Smooth muscle cell (in vitro differentiated cells): ENCODE results near the gene PDRG1. TPM values are rescaled to one million over a fixed set of nuclear protein-coding genes. Genes with fewer than 3 reads are reported as not detected.

Experiments used
- DNase-seq: peaks from one replicate; lab custom pipeline; 2025; ENCODE audit not compliant: unreplicated experiment; lab: John Stamatoyannopoulos, UW
- H2AFZ ChIP-seq: fragments of 200-600 bp; sonication (generic); 2 replicates; pipeline ENCODE4 v1.6.0; 2016; ENCODE audit warnings: antibody characterized with exemption, low read depth, mild to moderate bottlenecking
- H3F3A ChIP-seq: fragments of 200-600 bp; sonication (generic); 2 replicates; pipeline ENCODE4 v1.6.0; 2017; ENCODE audit warnings: antibody characterized with exemption, low read depth
- H3K27ac ChIP-seq: fragments of 200-600 bp; sonication (generic); 2 replicates; pipeline ENCODE4 v1.5.1; 2016; ENCODE audit warnings: low read depth, mild to moderate bottlenecking
- H3K27me3 ChIP-seq: fragments of 200-600 bp; sonication (generic); 2 replicates; pipeline ENCODE4 v1.6.1; 2016; ENCODE audit warnings: low read depth, mild to moderate bottlenecking
- H3K36me3 ChIP-seq: fragments of 200-600 bp; sonication (generic); 2 replicates; pipeline ENCODE4 v1.5.1; 2016; ENCODE audit warnings: low read depth
- H3K4me1 ChIP-seq: fragments of 200-600 bp; sonication (generic); 2 replicates; pipeline ENCODE4 v1.5.1; 2016; ENCODE audit warnings: low read depth
- H3K4me2 ChIP-seq: fragments of 200-600 bp; sonication (generic); 2 replicates; pipeline ENCODE4 v1.6.0; 2016; ENCODE audit warnings: mild to moderate bottlenecking
- H3K4me3 ChIP-seq: fragments of 200-600 bp; sonication (generic); 2 replicates; pipeline ENCODE4 v1.5.1; 2016; ENCODE audit warnings: mild to moderate bottlenecking
- H3K79me2 ChIP-seq: fragments of 200-600 bp; sonication (generic); 2 replicates; pipeline ENCODE4 v1.6.0; 2016; ENCODE audit warnings: low read depth, mild to moderate bottlenecking
- H3K9ac ChIP-seq: fragments of 200-600 bp; sonication (generic); 2 replicates; pipeline ENCODE4 v1.6.0; 2016; ENCODE audit warnings: low read depth
- H3K9me3 ChIP-seq: fragments of 200-600 bp; sonication (generic); replicated peaks from 2 replicates; pipeline ENCODE4 v1.5.1; 2016; ENCODE audit warnings: low read depth
- H4K20me1 ChIP-seq: fragments of 200-600 bp; sonication (generic); 2 replicates; pipeline ENCODE4 v1.6.0; 2016; ENCODE audit warnings: low read depth
- WGBS: methylation state at CpG from one replicate; pipeline ENCODE4 v1.1.7; 2016; ENCODE audit warnings: low lambda C conversion rate; 5-methylcytosine and 5-hydroxymethylcytosine counted together
- polyA plus RNA-seq: library from polyadenylated mRNA; unstranded; fragments of >200 nt; fragmentation: Nextera tagmentation; extraction: Ambion mirVana; gene quantifications from 2 replicates; pipeline ENCODE4 v1.2.1, GENCODE V29; 2016
- total RNA-seq: library from RNA; depleted of rRNA; stranded (reverse); fragments of >200 nt; gene quantifications from 2 replicates; pipeline ENCODE4 v1.2.3, GENCODE V29; 2014
- TF ChIP-seq, protein P1 (sequence below): fragments of 200-600 bp; sonication (generic); IDR thresholded peaks from 2 replicates; pipeline ENCODE4 v1.5.1; 2017; ENCODE audit warnings: borderline replicate concordance, mild to moderate bottlenecking, antibody characterized with exemption; ENCODE audit not compliant: insufficient read depth, poor library complexity, severe bottlenecking

The PDRG1 gene
- total and polyA plus RNA-seq, 2 experiments from 2014 or later: 8.1 to 30.3 TPM

- TF ChIP-seq, protein P1, sequence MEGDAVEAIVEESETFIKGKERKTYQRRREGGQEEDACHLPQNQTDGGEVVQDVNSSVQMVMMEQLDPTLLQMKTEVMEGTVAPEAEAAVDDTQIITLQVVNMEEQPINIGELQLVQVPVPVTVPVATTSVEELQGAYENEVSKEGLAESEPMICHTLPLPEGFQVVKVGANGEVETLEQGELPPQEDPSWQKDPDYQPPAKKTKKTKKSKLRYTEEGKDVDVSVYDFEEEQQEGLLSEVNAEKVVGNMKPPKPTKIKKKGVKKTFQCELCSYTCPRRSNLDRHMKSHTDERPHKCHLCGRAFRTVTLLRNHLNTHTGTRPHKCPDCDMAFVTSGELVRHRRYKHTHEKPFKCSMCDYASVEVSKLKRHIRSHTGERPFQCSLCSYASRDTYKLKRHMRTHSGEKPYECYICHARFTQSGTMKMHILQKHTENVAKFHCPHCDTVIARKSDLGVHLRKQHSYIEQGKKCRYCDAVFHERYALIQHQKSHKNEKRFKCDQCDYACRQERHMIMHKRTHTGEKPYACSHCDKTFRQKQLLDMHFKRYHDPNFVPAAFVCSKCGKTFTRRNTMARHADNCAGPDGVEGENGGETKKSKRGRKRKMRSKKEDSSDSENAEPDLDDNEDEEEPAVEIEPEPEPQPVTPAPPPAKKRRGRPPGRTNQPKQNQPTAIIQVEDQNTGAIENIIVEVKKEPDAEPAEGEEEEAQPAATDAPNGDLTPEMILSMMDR: no peak
- no peak overlapping the region for H2AFZ ChIP-seq
- WGBS: 94% methylated on average over 9 of the region's 9 CpGs
- no peak for DNase-seq
- peak overlapping the region; percentile 90 for H3K9ac ChIP-seq
- peaks cover 18% of the 10 kb centered on the region for H3K36me3 ChIP-seq
- peaks cover 6% of the 10 kb centered on the region for H3K4me1 ChIP-seq
- H4K20me1 ChIP-seq: peaks cover 17% of the 10 kb centered on the region
- no peaks in the 10 kb centered on the region for H3F3A ChIP-seq
- no peaks in the 10 kb centered on the region for H3K9me3 ChIP-seq
- H3K4me2 ChIP-seq: peak overlapping the region; percentile 95
- no peak overlapping the region for H3K27ac ChIP-seq
- H3K4me3 ChIP-seq: peak overlapping the region; percentile 80
- peaks cover 21% of the 10 kb centered on the region for H3K79me2 ChIP-seq
- H3K27me3 ChIP-seq: peaks cover under 1% of the 10 kb centered on the region
Observed at GRCh38 chr20:31949877-31950646, 1.8 kb downstream of the PDRG1 start.

GRCh38 chr20:31948008-31948407, 3.8 kb downstream of the PDRG1 start:
- TF ChIP-seq, protein P1: no peak
- Histone ChIP-seq H3K27me3 (no peaks in the 10 kb centered on the region), H3K9me3 (no peaks in the 10 kb centered on the region), H3K4me2 (no peak overlapping the region), H3K79me2 (peaks cover 21% of the 10 kb centered on the region), H3F3A (no peaks in the 10 kb centered on the region), H3K27ac (no peak overlapping the region), H3K36me3 (peaks cover 18% of the 10 kb centered on the region), H2AFZ (no peak overlapping the region), H3K9ac (no peak overlapping the region), H3K4me3 (no peak overlapping the region), H4K20me1 (peaks cover 17% of the 10 kb centered on the region), H3K4me1 (peaks cover 6% of the 10 kb centered on the region)
- WGBS: 97% methylated on average over 2 of the region's 2 CpGs
- DNase-seq: no peak

- TF ChIP-seq, protein P1: no peak
- H3K4me1 ChIP-seq: peaks cover 2% of the 10 kb centered on the region
- peaks cover 14% of the 10 kb centered on the region for H4K20me1 ChIP-seq
- no peak overlapping the region for H3K4me2 ChIP-seq
- H3K27me3 ChIP-seq: no peaks in the 10 kb centered on the region
- H3K27ac ChIP-seq: no peak overlapping the region
- no peak overlapping the region for H2AFZ ChIP-seq
- peaks cover 11% of the 10 kb centered on the region for H3K79me2 ChIP-seq
- no peaks in the 10 kb centered on the region for H3F3A ChIP-seq
- no peak for DNase-seq
- H3K9me3 ChIP-seq: no peaks in the 10 kb centered on the region
- H3K36me3 ChIP-seq: peaks cover 18% of the 10 kb centered on the region
- H3K4me3 ChIP-seq: no peak overlapping the region
- H3K9ac ChIP-seq: no peak overlapping the region
- 92% methylated on average over 6 of the region's 6 CpGs for WGBS
Observed at GRCh38 chr20:31945785-31946184, 6.1 kb downstream of the PDRG1 start.

DNA sequence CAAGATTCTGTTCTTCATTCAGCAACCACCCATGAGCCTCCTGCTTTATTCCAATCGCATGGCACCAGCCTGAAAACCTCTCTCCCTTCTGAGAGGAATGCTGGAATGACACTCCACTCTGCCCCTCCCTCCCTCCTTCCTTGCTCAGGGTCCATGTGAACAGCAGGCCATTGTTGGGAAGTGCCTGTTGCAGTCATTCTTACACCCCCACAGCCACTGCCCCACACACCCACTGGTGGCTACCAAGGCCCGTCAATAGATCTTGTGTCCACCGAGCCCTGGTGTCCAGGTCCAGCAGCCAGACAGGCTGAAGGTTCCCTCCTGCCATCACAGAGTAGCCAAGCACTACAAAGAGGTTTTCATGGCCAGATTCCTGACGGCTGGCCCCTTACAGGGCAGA, 6.5 kb downstream of the PDRG1 start:
- 95% methylated on average over 4 of the region's 4 CpGs for WGBS
- H2AFZ ChIP-seq: no peak overlapping the region
- H3F3A ChIP-seq: no peaks in the 10 kb centered on the region
- no peak for DNase-seq
- no peak overlapping the region for H3K9ac ChIP-seq
- H3K27ac ChIP-seq: no peak overlapping the region
- H3K79me2 ChIP-seq: peaks cover 6% of the 10 kb centered on the region
- peaks cover 18% of the 10 kb centered on the region for H3K36me3 ChIP-seq
- H3K27me3 ChIP-seq: no peaks in the 10 kb centered on the region
- no peak overlapping the region for H3K4me3 ChIP-seq
- TF ChIP-seq, protein P1: no peak
- H3K4me1 ChIP-seq: no peaks in the 10 kb centered on the region
- no peak overlapping the region for H3K4me2 ChIP-seq
- H3K9me3 ChIP-seq: no peaks in the 10 kb centered on the region
- H4K20me1 ChIP-seq: peaks cover 9% of the 10 kb centered on the region
